ENCODE results near the gene FGD5.

Gene FGD5

GRCh38 chr3:14853271-14853951, 34.6 kb downstream of the FGD5 start:
- DNase-seq = no peak

- no peak for DNase-seq
Measured at GRCh38 chr3:14857506-14857905, 38.7 kb downstream of the FGD5 start.

GRCh38 chr3:14858105-14858504, 39.3 kb downstream of the FGD5 start:
- DNase-seq = no peak

GRCh38 chr3:14859880-14860279, 41.1 kb downstream of the FGD5 start:
- DNase-seq = no peak

- no peak for DNase-seq
Measured at GRCh38 chr3:14861031-14861430, 42.3 kb downstream of the FGD5 start.

GRCh38 chr3:14861446-14862302, 42.9 kb downstream of the FGD5 start:
- no peak for DNase-seq

- no peak for DNase-seq
Measured at GRCh38 chr3:14862303-14862660, 43.5 kb downstream of the FGD5 start.

- DNase-seq = no peak
Measured at GRCh38 chr3:14862661-14863230, 44.0 kb downstream of the FGD5 start.

GRCh38 chr3:14863333-14864100, 44.8 kb downstream of the FGD5 start:
- DNase-seq = no peak

GRCh38 chr3:14864131-14864530, 45.4 kb downstream of the FGD5 start:
- no peak for DNase-seq

GRCh38 chr3:14866627-14867026, 47.9 kb downstream of the FGD5 start:
- DNase-seq = no peak

GRCh38 chr3:14867936-14868570, 49.3 kb downstream of the FGD5 start:
- no peak for DNase-seq

GRCh38 chr3:14869917-14870782, 51.4 kb downstream of the FGD5 start:
- DNase-seq = no peak

- no peak for DNase-seq
Measured at GRCh38 chr3:14870783-14871060, 52.0 kb downstream of the FGD5 start.

- no peak for DNase-seq
Measured at GRCh38 chr3:14871456-14872200, 52.9 kb downstream of the FGD5 start.

GRCh38 chr3:14872706-14873105, 53.9 kb downstream of the FGD5 start:
- DNase-seq = no peak

- no peak for DNase-seq
Measured at GRCh38 chr3:14874784-14875183, 56.0 kb downstream of the FGD5 start.

GRCh38 chr3:14875411-14876175, 56.8 kb downstream of the FGD5 start:
- DNase-seq = no peak

GRCh38 chr3:14876921-14877333, 58.2 kb downstream of the FGD5 start:
- no peak for DNase-seq

GRCh38 chr3:14877469-14877868, 58.7 kb downstream of the FGD5 start:
- DNase-seq = no peak
